GM21786 (cell line): Measurements from ENCODE around the gene MEF2D.

Experiments used
- ATAC-seq: cut with Tn5 transposase; IDR thresholded peaks from one replicate; pipeline ENCODE4 v1.9.1; 2021; ENCODE audit not compliant: unreplicated experiment

MEF2D gene

GRCh38 chr1:156500543-156500792, at the start of gene MEF2D:
MEF2D (minus strand) TSS chr1:156500775; CDS start chr1:156483292, 17,483 bp downstream.
- ATAC-seq: no peak

GRCh38 chr1:156550346-156550745, 49.8 kb upstream of the MEF2D start:
- no peak for ATAC-seq

- no peak for ATAC-seq
Measured at GRCh38 chr1:156549831-156550230, 49.3 kb upstream of the MEF2D start.

GRCh38 chr1:156549390-156549789, 48.8 kb upstream of the MEF2D start:
- ATAC-seq: no peak

GRCh38 chr1:156547982-156548381, 47.4 kb upstream of the MEF2D start:
- ATAC-seq: no peak

GRCh38 chr1:156547434-156547833, 46.9 kb upstream of the MEF2D start:
- ATAC-seq: no peak

- ATAC-seq: no peak
Measured at GRCh38 chr1:156546267-156546666, 45.7 kb upstream of the MEF2D start.

GRCh38 chr1:156544592-156545102, 44.1 kb upstream of the MEF2D start:
- no peak for ATAC-seq

- no peak for ATAC-seq
Measured at GRCh38 chr1:156543066-156543465, 42.5 kb upstream of the MEF2D start.

GRCh38 chr1:156540955-156541354, 40.4 kb upstream of the MEF2D start:
- ATAC-seq: no peak

- ATAC-seq: no peak
Measured at GRCh38 chr1:156539818-156540355, 39.3 kb upstream of the MEF2D start.

GRCh38 chr1:156538711-156539440, 38.3 kb upstream of the MEF2D start:
- no peak for ATAC-seq

GRCh38 chr1:156537027-156537426, 36.5 kb upstream of the MEF2D start:
- ATAC-seq: no peak

- no peak for ATAC-seq
Measured at GRCh38 chr1:156534424-156535060, 34.0 kb upstream of the MEF2D start.

- ATAC-seq: no peak
Measured at GRCh38 chr1:156533568-156534220, 33.1 kb upstream of the MEF2D start.

- no peak for ATAC-seq
Measured at GRCh38 chr1:156532374-156532773, 31.8 kb upstream of the MEF2D start.

GRCh38 chr1:156530006-156530405, 29.4 kb upstream of the MEF2D start:
- no peak for ATAC-seq

- ATAC-seq: no peak
Measured at GRCh38 chr1:156528875-156529425, 28.4 kb upstream of the MEF2D start.

GRCh38 chr1:156528231-156528630, 27.7 kb upstream of the MEF2D start:
- ATAC-seq: no peak

- no peak for ATAC-seq
Measured at GRCh38 chr1:156527584-156527983, 27.0 kb upstream of the MEF2D start.

GRCh38 chr1:156525856-156526489, 25.4 kb upstream of the MEF2D start:
- ATAC-seq: no peak
